HepG2 (cell line): Measurements from ENCODE around the gene ARHGEF38. TPM values are rescaled to one million over a fixed set of nuclear protein-coding genes. Genes with fewer than 3 reads are reported as not detected.

ENCODE experiments used
- ATF7-NPFF ChIP-seq: sonication (generic); formaldehyde crosslinking; IDR thresholded peaks from 2 replicates; pipeline ENCODE4 v1.8.1; 2023; ENCODE audit warnings: mild to moderate bottlenecking, low read depth, missing genetic modification reagents, moderate library complexity
- HES4 ChIP-seq: sonication (generic); formaldehyde crosslinking; IDR thresholded peaks from 2 replicates; pipeline ENCODE4 v1.9.0; 2021; ENCODE audit warnings: mild to moderate bottlenecking, missing genetic modification reagents, borderline replicate concordance
- NR2F2 ChIP-seq: IDR thresholded peaks from 2 replicates; pipeline ENCODE4 v1.6.1; 2012; ENCODE audit warnings: low read depth, inconsistent platforms, borderline replicate concordance
- POLR2G ChIP-seq: fragments of 200-400 bp; formaldehyde crosslinking; IDR thresholded peaks from 2 replicates; pipeline ENCODE4 v1.6.1; 2018; ENCODE audit warnings: mild to moderate bottlenecking, low read depth, low read length, moderate library complexity
- ZNF343 ChIP-seq: sonication (generic); formaldehyde crosslinking; IDR thresholded peaks from 2 replicates; pipeline ENCODE4 v1.4.0; 2020; ENCODE audit warnings: mild to moderate bottlenecking, missing genetic modification reagents
- ZNF546 ChIP-seq: sonication (generic); formaldehyde crosslinking; conservative IDR thresholded peaks from 2 replicates; pipeline ENCODE4 v1.8.1; 2023; ENCODE audit warnings: mild to moderate bottlenecking, missing genetic modification reagents
- ZNF772 ChIP-seq: sonication (generic); formaldehyde crosslinking; IDR thresholded peaks from 2 replicates; pipeline ENCODE4 v1.5.0; 2020; ENCODE audit warnings: mild to moderate bottlenecking, missing genetic modification reagents
- ZNF775 ChIP-seq: sonication (generic); formaldehyde crosslinking; IDR thresholded peaks from 2 replicates; pipeline ENCODE4 v1.4.0; 2020; ENCODE audit warnings: missing genetic modification reagents, mild to moderate bottlenecking, moderate library complexity, borderline replicate concordance
- ZNF850 ChIP-seq: sonication (generic); formaldehyde crosslinking; conservative IDR thresholded peaks from 2 replicates; pipeline ENCODE4 v1.9.0; 2021; ENCODE audit warnings: mild to moderate bottlenecking, missing genetic modification reagents
- polyA plus RNA-seq, 8 experiments: library from polyadenylated mRNA; depleted of rRNA in 3 of 8; stranded (reverse) in 7 of 8; unstranded in 1 of 8; fragments of >200 nt; fragmentation: Illumina TruSeq in 4 of 8; extraction: Trizol in 4 of 8; gene quantifications; 2 replicates each; pipeline versions ENCODE4 v1.2.1 to v1.2.3, GENCODE V29; 2011 to 2016; ENCODE audit warnings: low read depth in 4 of 8, missing spikeins in 1 of 8, mixed read lengths in 1 of 8; ENCODE audit not compliant: insufficient read depth in 1 of 8
- total RNA-seq, 5 experiments: library from RNA; depleted of rRNA; stranded (reverse); fragments of >200 nt; fragmentation: Illumina TruSeq; extraction: Trizol; gene quantifications; 2 replicates each; pipeline ENCODE4 v1.2.3, GENCODE V29; 2016; ENCODE audit warnings: low read depth in 1 of 5
- TF ChIP-seq, protein P1 (sequence below): sonication (generic); formaldehyde crosslinking; IDR thresholded peaks from 2 replicates; pipeline ENCODE4 v1.5.1; 2020; ENCODE audit warnings: mild to moderate bottlenecking, missing genetic modification reagents, borderline replicate concordance
- TF ChIP-seq, protein P2 (sequence below): sonication (generic); formaldehyde crosslinking; IDR thresholded peaks from 2 replicates; pipeline ENCODE4 v1.4.0; 2020; ENCODE audit warnings: missing genetic modification reagents
- TF ChIP-seq, protein P3 (sequence below): sonication (generic); formaldehyde crosslinking; IDR thresholded peaks from 2 replicates; pipeline ENCODE4 v1.8.0; 2022; ENCODE audit warnings: missing genetic modification reagents, low read depth, mild to moderate bottlenecking, borderline replicate concordance
- TF ChIP-seq, protein P4 (sequence below): sonication (generic); formaldehyde crosslinking; IDR thresholded peaks from 2 replicates; pipeline ENCODE4 v1.8.1; 2023; ENCODE audit warnings: mild to moderate bottlenecking, moderate library complexity, missing genetic modification reagents
- TF ChIP-seq, protein P5 (sequence below): sonication (generic); formaldehyde crosslinking; IDR thresholded peaks from 2 replicates; pipeline ENCODE4 v1.8.0; 2022; ENCODE audit warnings: mild to moderate bottlenecking, missing genetic modification reagents, borderline replicate concordance

Gene ARHGEF38
- total and polyA plus RNA-seq, 2 of the 13 experiments (the other 11 are each of a cell fraction or from before 2014, with no cell fraction given) = not detected

DNA sequence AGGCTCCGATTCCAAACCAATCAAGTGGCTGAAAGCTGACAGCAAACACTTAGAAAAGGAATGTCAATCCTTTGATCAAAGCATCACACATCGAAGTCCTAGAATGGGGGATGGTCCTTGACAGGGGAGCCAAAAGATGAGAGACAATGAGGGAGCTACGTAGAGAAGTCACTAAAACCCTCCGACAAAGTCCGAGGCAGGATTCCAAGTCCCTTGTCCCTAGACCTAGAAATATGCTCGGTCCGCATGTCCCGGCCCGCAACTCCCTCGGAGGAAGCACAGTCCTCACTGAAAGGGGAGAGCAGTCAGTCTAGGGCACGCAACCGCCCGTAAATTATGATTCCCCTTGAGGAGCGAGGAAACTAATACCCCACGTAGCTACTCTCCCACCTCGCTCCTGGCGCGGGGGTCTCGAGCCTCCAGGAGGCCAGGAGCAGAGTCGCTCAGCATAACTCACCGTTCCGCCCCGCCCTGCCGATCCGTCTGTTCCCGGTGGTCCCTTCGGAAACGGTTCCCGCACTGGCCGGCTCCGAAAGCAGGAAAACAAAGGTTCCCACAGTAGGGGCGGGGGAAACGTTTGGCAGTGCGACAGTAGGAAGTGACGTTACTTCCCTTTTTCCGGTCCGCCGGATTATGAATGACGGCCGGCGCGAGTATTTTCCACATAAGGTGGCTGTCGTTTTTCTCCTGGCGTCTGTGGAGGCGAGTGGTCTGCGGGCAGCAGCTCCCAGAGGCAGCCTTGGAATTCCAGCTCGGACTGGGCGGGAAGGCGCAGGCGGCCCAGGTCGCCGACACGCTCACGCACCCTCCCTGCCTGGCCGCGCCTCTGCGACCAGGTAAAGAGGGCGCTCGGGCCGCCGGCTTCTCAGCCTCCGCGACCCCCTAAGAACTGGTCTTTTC, 156.0 kb downstream of the ARHGEF38 start, which contains the start of the genes GSTCD and INTS12 (continued):
- TF ChIP-seq, protein P1, sequence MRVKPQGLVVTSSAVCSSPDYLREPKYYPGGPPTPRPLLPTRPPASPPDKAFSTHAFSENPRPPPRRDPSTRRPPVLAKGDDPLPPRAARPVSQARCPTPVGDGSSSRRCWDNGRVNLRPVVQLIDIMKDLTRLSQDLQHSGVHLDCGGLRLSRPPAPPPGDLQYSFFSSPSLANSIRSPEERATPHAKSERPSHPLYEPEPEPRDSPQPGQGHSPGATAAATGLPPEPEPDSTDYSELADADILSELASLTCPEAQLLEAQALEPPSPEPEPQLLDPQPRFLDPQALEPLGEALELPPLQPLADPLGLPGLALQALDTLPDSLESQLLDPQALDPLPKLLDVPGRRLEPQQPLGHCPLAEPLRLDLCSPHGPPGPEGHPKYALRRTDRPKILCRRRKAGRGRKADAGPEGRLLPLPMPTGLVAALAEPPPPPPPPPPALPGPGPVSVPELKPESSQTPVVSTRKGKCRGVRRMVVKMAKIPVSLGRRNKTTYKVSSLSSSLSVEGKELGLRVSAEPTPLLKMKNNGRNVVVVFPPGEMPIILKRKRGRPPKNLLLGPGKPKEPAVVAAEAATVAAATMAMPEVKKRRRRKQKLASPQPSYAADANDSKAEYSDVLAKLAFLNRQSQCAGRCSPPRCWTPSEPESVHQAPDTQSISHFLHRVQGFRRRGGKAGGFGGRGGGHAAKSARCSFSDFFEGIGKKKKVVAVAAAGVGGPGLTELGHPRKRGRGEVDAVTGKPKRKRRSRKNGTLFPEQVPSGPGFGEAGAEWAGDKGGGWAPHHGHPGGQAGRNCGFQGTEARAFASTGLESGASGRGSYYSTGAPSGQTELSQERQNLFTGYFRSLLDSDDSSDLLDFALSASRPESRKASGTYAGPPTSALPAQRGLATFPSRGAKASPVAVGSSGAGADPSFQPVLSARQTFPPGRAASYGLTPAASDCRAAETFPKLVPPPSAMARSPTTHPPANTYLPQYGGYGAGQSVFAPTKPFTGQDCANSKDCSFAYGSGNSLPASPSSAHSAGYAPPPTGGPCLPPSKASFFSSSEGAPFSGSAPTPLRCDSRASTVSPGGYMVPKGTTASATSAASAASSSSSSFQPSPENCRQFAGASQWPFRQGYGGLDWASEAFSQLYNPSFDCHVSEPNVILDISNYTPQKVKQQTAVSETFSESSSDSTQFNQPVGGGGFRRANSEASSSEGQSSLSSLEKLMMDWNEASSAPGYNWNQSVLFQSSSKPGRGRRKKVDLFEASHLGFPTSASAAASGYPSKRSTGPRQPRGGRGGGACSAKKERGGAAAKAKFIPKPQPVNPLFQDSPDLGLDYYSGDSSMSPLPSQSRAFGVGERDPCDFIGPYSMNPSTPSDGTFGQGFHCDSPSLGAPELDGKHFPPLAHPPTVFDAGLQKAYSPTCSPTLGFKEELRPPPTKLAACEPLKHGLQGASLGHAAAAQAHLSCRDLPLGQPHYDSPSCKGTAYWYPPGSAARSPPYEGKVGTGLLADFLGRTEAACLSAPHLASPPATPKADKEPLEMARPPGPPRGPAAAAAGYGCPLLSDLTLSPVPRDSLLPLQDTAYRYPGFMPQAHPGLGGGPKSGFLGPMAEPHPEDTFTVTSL (CRISPR knock-in tag) = peak; percentile 82
- peak; percentile 97 for TF ChIP-seq ZNF772 (CRISPR knock-in tag)
- TF ChIP-seq ZNF850 (CRISPR knock-in tag) = peak; percentile 86
- peak; percentile 65; the same call in 1 of the 2 replicates for TF ChIP-seq NR2F2
- peak; percentile 85; the same call in 1 of the 2 replicates for TF ChIP-seq HES4 (CRISPR knock-in tag)
- TF ChIP-seq, protein P2, sequence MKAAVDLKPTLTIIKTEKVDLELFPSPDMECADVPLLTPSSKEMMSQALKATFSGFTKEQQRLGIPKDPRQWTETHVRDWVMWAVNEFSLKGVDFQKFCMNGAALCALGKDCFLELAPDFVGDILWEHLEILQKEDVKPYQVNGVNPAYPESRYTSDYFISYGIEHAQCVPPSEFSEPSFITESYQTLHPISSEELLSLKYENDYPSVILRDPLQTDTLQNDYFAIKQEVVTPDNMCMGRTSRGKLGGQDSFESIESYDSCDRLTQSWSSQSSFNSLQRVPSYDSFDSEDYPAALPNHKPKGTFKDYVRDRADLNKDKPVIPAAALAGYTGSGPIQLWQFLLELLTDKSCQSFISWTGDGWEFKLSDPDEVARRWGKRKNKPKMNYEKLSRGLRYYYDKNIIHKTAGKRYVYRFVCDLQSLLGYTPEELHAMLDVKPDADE (CRISPR knock-in tag) = no peak
- TF ChIP-seq ZNF343 = peak; percentile 94; the same call in 1 of the 2 replicates
- TF ChIP-seq POLR2G = peak; percentile 94
- TF ChIP-seq, protein P3, sequence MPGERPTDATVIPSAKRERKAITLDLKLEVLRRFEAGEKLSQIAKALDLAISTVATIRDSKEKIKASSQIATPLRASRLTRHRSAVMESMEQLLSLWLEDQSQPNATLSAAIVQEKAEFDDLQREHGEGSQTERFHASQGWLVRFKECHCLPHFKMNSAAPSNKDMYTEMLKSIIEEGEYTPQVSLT (CRISPR knock-in tag) = no peak
- TF ChIP-seq, protein P4, sequence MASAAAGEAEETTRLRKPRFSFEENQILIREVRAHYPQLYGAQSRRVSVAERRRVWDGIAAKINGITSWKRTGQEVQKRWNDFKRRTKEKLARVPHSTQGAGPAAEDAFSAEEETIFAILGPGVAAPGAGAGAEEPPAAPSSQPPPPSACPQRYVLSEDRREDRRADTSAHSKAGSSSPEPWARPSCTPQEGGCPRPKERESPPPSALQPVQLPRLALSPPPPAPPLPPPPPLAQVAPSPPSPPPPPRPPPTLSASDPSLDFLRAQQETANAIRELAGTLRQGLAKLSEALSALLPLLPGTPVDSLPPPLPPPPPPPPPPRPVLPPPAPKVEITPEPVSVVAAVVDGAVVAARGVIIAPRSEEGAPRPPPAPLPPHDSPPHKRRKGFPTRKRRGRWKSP (CRISPR knock-in tag) = peak; percentile 72; the same call in 1 of the 2 replicates
- TF ChIP-seq ZNF775 (CRISPR knock-in tag) = peak; percentile 70; the same call in 1 of the 2 replicates
- peak; percentile 89 for TF ChIP-seq ZNF546 (CRISPR knock-in tag)
- peak; percentile 90 for TF ChIP-seq ATF7-NPFF
- TF ChIP-seq, protein P5, sequence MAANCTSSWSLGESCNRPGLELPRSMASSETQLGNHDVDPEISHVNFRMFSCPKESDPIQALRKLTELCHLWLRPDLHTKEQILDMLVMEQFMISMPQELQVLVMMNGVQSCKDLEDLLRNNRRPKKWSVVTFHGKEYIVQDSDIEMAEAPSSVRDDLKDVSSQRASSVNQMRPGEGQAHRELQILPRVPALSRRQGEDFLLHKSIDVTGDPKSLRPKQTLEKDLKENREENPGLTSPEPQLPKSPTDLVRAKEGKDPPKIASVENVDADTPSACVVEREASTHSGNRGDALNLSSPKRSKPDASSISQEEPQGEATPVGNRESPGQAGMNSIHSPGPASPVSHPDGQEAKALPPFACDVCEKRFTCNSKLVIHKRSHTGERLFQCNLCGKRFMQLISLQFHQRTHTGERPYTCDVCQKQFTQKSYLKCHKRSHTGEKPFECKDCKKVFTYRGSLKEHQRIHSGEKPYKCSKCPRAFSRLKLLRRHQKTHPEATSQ (CRISPR knock-in tag) = peak; percentile 98; the same call in 1 of the 2 replicates
